ENCODE data around the gene NIBAN1.

- no peak for TF ChIP-seq CTCF (IDR thresholded peaks at IDR 0.05; ENCODE audit: insufficient read depth, low read length, poor library complexity, severe bottlenecking)
- no peak for TF ChIP-seq EZH2phosphoT487 (conservative IDR thresholded peaks at IDR 0.05; ENCODE audit: low read length)
These were observed 23.4 kb downstream of the NIBAN1 start for GRCh38 chr1:184950906-184951305.

Data from SU-DHL-6 (cell line).